GM19238 (cell line): ENCODE measurements around the gene TMEM63A.

Experiments used
- DNase-seq: peaks from one replicate; pipeline ENCODE4 v3.0.0; 2011; ENCODE audit warnings: low spot score; ENCODE audit not compliant: insufficient read length

The TMEM63A gene

GRCh38 chr1:225868631-225869330 is 13.4 kb downstream of the TMEM63A start:
- no peak for DNase-seq

- DNase-seq = no peak
Measured at GRCh38 chr1:225866981-225867380, 15.2 kb downstream of the TMEM63A start.

DNA sequence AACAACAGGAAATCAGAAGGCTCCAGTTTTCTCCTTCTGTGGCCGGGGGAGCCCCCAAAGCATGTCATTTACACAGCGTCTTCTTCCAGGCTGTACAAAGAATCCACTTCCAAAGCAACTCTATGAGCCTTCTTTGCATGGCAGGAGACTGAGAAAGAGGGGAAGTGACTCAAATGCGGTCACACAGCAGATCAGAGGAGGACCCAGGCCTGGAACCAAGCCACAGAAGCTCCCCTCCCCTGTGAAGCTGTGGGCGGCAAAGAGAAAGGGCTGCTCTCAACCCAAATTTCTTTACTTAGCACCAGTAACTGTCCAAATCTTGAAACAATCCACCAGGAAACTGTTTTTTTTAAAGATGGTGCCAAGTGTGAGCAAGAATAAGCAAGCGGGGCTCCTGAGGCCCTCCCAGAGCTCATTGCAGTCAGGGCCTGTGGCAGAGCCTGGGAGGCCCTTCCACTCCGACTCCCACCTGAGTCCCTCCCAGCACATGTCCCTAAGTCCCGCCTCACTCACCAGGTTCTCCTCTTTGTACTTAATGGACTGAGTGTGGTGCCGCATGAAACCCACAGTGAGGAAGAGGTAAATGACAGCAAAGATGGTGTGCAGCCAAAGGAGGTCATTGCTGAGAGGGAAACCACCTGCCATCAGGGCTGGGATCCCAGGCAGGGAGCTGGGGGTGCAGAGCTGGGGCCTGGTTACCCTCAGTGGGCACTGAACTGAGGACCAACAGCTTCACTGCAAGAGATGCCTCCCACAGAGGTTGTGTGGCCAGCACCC is 15.9 kb downstream of the TMEM63A start:
- no peak for DNase-seq

DNA sequence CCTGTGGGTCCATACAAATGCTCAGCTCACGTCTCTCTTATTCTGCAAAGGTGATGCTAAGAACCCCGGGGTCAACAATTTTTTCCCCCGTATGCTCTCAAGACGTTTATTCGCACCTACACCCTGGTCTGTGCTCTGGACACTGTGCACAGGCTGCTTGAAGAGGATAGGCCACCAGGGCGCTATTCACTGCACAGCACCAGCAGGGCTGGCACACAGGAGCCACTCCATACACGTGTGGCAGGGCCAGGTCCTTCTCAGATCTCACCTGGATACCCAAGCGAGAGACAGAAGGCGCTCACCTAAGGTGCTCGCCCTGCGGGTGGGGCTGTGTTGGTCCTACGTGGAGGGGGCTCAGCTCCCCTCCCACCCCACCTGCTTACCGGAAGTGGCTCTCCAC is 16.7 kb downstream of the TMEM63A start:
- DNase-seq = no peak

DNA sequence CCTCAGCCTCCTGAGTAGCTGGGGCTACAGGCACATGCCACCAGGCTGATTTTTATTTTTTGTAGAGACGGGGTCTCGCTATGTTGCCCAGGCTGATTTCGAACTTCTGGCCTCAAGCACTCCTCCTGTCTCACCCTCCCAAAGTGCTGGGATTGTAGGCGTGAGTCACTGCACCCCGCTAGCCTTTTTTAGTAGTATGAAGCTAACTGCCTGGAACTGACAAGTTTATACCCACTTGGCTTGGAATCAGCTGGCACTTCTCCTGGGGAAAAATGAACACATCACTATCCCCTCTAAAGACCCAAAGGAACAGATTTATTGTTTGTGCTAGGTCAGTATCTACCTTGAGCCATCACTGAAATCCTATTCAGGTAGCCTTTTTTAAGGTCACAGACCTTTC is 19.0 kb downstream of the TMEM63A start:
- no peak for DNase-seq

- no peak for DNase-seq
Measured at GRCh38 chr1:225862581-225862950, 19.6 kb downstream of the TMEM63A start.

- no peak for DNase-seq
Measured at GRCh38 chr1:225861834-225862580, 20.2 kb downstream of the TMEM63A start.

DNA sequence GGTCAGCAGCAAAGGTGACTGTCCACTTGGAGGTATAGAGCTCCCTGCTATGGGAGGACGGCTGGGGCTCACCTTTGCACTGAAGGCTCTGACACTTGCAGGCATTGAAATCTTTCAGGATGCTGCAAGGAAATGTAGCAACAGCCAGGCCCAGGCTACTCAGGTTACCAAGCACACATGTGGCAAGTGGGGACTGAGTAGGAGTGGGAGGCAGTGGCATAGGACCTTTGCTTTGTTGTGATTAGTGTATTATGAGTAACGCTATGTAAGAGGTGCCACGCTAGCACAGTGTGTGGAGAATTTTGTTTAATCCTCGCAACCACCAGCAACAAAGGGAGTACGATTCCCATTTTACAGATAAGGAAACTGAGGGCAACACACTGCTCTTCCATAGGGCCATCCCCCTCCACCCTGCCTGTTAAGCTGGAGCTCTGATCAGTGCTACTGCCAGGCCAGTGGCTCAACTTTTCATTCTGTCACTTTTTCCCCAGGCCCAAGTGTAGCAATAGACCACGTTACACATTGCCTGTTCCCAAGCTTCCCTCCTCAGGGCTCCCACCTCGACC is 21.2 kb downstream of the TMEM63A start:
- DNase-seq = no peak

DNA sequence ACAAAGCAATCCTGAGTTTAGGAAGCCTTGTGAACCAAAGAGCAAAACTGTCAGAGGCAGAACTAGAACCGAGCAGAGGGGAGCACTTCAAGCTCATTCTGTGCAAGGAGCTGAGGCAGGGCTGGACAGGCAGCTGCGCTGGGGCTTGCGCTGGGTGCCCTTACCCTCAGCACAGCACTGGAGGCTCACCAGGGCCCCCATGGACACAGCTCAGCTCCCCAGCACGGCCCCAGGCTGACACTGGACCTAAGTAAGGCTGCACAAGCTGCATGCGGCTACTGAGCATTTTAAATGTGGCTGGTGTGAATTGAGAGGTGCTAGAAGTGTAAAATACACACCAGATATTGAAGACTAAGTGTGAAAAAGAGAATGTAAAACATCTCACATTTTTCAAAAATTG is 22.1 kb downstream of the TMEM63A start:
- DNase-seq = no peak

DNA sequence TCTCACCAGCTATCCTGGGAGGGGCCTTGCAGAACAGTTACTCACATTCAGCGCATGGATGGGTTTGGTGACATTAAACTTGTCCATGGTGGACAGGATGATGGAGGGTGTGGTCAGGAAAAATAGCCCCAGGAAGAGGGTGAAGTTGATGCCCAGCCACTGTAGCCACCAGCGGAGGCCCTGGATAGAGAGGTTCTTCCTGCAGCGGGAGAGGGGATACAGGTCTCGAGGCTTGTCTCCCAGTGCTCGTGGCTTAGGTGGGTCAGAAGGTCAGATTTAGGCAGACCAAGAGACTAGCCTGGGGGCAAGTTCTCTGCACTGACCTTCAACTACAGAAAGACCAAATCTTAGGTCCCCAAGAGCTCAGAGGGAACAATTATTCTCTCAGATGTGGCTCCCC is 23.0 kb downstream of the TMEM63A start:
- DNase-seq = no peak

DNA sequence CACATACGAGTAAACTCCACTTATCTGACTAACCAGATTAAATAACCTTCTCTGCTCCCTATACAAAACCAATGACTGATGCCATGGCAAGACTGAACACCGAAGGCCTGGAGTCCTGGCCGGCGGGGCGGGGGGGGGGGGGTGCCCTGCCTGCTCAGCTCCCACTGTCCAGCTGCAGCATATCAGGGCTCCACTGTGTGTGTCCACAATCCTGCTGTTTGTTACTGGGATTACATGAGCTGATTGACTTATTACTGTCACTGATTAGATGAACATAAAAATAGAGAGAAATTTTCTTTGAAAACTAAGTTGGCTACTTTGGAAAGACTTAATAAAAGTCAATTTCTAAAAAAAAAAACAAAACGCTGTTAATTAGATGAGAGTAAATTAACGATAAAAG is 24.9 kb downstream of the TMEM63A start:
- DNase-seq = no peak

- DNase-seq = no peak
Measured at GRCh38 chr1:225855503-225856300, 26.5 kb downstream of the TMEM63A start.

DNA sequence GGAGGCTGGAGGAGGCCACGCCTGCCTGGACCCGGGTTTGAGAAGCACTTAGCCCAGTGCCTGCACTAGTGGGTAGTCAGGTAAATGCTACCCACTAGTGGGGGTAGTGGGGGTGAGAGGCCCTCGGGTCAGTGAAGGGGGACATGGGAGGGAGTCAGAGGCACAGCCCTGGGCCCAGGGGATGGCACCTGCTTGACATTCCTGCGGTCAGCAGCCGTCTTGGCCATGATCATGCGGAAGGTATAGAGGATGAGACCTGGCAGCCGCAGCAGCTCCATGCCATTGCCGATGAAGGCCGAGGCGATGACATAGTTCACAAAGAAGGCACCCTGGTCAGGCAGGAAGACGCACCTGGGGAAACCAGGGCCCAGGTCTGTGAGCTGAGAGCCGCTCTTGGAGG is 28.7 kb downstream of the TMEM63A start:
- DNase-seq = no peak

GRCh38 chr1:225852413-225853124 is 29.6 kb downstream of the TMEM63A start:
- no peak for DNase-seq

- peak; percentile 43 for DNase-seq
Measured at GRCh38 chr1:225851805-225852204, 30.4 kb downstream of the TMEM63A start.

GRCh38 chr1:225850370-225850769 is 31.8 kb downstream of the TMEM63A start:
- no peak for DNase-seq

GRCh38 chr1:225849925-225850324 is 32.3 kb downstream of the TMEM63A start:
- no peak for DNase-seq

DNA sequence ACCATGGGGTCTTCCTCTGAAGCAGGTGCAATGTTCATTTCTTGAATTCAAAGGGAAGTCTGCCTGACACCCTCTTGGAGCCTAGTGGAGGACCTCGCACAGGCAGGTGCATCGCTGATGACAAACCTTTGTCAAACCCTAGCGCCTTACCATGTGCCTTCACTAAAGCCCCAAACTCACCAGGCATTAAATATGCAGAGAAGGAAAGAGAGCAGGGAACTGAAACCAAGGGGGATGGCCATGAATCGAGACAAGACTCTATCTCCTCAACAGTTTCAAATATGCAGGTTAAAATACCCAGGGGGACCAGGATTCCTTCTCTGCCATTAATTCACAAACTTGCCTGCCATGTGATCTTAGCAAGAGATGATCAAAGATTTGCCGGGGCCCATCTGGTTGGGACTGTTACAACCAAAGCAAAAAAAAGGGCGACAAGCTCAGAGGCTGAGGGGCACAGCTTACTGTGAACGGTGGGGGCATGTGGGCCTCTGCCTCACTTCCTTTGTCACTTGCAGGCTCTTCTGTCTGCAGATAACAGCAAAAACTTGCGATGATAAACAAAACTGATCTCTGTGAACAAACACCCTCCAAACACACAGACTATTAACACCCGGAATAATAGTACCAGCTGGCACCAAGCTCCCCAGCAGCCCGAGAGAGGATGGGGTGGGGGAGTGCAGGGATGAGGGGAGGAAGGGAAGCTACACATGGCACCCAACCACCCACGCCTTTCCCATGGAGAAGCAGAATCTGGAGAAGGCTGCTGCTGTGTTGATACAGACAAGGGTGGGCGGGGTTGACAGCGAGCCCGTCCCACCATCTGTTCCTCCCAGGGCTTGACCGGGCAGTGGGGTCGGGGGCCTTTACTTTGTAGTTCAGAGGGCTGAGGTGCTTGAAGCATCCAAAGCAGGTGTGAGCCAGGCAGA is 33.9 kb downstream of the TMEM63A start:
- DNase-seq = peak; percentile 41

- DNase-seq = no peak
Measured at GRCh38 chr1:225847610-225848009, 34.6 kb downstream of the TMEM63A start.
